Stimulated activated naive B cell treated with anti-CD40 and anti-IgM and Interleukin-4, amounts not matched to agents 10 μg/mL and 1 μg/mL and 100 μg/mL, for 72 hours (primary cell): ENCODE measurements around the gene PAEP.

Source experiments
- ATAC-seq, 2 donors: fragments of 150-1000 bp; cut with Tn5 transposase; replicated peaks; 2 replicates each; pipeline ENCODE4 v1.10.0; 2021; ENCODE audit warnings: moderate library complexity in 1 of 2
- DNase-seq: peaks from one replicate; pipeline ENCODE4 v3.0.0; 2021
- H3K27ac Mint-ChIP-seq: one replicate; pipeline ENCODE4 v1.8.0; 2022; ENCODE audit warnings: mild to moderate bottlenecking, mixed read lengths
- H3K27me3 Mint-ChIP-seq, 2 donors: one replicate each; pipeline ENCODE4 v1.8.0; 2022; ENCODE audit warnings: mixed read lengths in 2 of 2
- H3K36me3 Mint-ChIP-seq, 2 donors: one replicate each; pipeline ENCODE4 v1.8.0; 2022; ENCODE audit warnings: mixed read lengths in 2 of 2, mild to moderate bottlenecking in 1 of 2
- H3K4me1 Mint-ChIP-seq, 2 donors: one replicate each; pipeline ENCODE4 v1.8.0; 2022; ENCODE audit warnings: mixed read lengths in 2 of 2, mild to moderate bottlenecking in 1 of 2
- H3K4me3 Mint-ChIP-seq, 2 donors: one replicate each; pipeline ENCODE4 v1.8.0; 2022; ENCODE audit warnings: mild to moderate bottlenecking in 2 of 2, mixed read lengths in 2 of 2, moderate library complexity in 1 of 2
- H3K9me3 Mint-ChIP-seq, 2 donors: one replicate each; pipeline ENCODE4 v1.8.0; 2022; ENCODE audit warnings: mixed read lengths in 2 of 2, mild to moderate bottlenecking in 1 of 2

The PAEP gene

GRCh38 chr9:135584934-135585333 lies 23.4 kb downstream of the PAEP start:
- peaks cover 12 to 17% of the 10 kb centered on the region in 2 donors for H3K27me3 Mint-ChIP-seq
- DNase-seq (no peak), ATAC-seq (no peak)
- H3K4me1 Mint-ChIP-seq: no peaks in the 10 kb centered on the region
- no peak overlapping the region for H3K4me3 Mint-ChIP-seq
- no peaks in the 10 kb centered on the region for H3K9me3 Mint-ChIP-seq
- H3K36me3 Mint-ChIP-seq: no peaks in the 10 kb centered on the region
- H3K27ac Mint-ChIP-seq: no peak overlapping the region

- Mint-ChIP-seq H3K9me3 (no peaks in the 10 kb centered on the region), H3K27me3 (peaks cover 12 to 23% of the 10 kb centered on the region in 2 donors), H3K36me3 (no peaks in the 10 kb centered on the region), H3K27ac (no peak overlapping the region), H3K4me1 (no peaks in the 10 kb centered on the region), H3K4me3 (no peak overlapping the region)
- ATAC-seq (no peak), DNase-seq (no peak)
These were observed 25.1 kb downstream of the PAEP start for GRCh38 chr9:135586601-135587109.

GRCh38 chr9:135587658-135588057 lies 26.1 kb downstream of the PAEP start:
- peaks cover 12 to 28% of the 10 kb centered on the region in 2 donors for H3K27me3 Mint-ChIP-seq
- H3K9me3 Mint-ChIP-seq: no peaks in the 10 kb centered on the region
- ATAC-seq (no peak), DNase-seq (no peak)
- no peak overlapping the region for H3K27ac Mint-ChIP-seq
- H3K4me1 Mint-ChIP-seq: no peaks in the 10 kb centered on the region
- no peaks in the 10 kb centered on the region for H3K36me3 Mint-ChIP-seq
- no peak overlapping the region for H3K4me3 Mint-ChIP-seq

- Mint-ChIP-seq H3K36me3 (no peaks in the 10 kb centered on the region), H3K27ac (no peak overlapping the region), H3K4me1 (no peaks in the 10 kb centered on the region), H3K27me3 (peaks cover 9 to 28% of the 10 kb centered on the region in 2 donors), H3K4me3 (no peak overlapping the region), H3K9me3 (no peaks in the 10 kb centered on the region)
- no peak for DNase-seq
- no peak for ATAC-seq
These were observed 26.8 kb downstream of the PAEP start for GRCh38 chr9:135588371-135588770.

- Mint-ChIP-seq H3K4me3 (no peak overlapping the region), H3K4me1 (no peaks in the 10 kb centered on the region), H3K36me3 (no peaks in the 10 kb centered on the region), H3K27ac (no peak overlapping the region), H3K9me3 (peaks cover 0 to 2% of the 10 kb centered on the region in 2 donors), H3K27me3 (peaks cover 5 to 28% of the 10 kb centered on the region in 2 donors)
- ATAC-seq (no peak), DNase-seq (no peak)
These were observed 27.5 kb downstream of the PAEP start for GRCh38 chr9:135588886-135589595.

- ATAC-seq: no peak
- peak overlapping the region; percentile 54 for H3K27ac Mint-ChIP-seq
- no peak for DNase-seq
- no peaks in the 10 kb centered on the region for H3K36me3 Mint-ChIP-seq
- no peaks in the 10 kb centered on the region for H3K4me1 Mint-ChIP-seq
- peaks cover 0 to 2% of the 10 kb centered on the region in 2 donors for H3K9me3 Mint-ChIP-seq
- H3K4me3 Mint-ChIP-seq: no peak overlapping the region
- H3K27me3 Mint-ChIP-seq: peaks cover 5 to 28% of the 10 kb centered on the region in 2 donors
These were observed 28.3 kb downstream of the PAEP start for GRCh38 chr9:135589596-135590485.

- H3K27ac Mint-ChIP-seq: no peak overlapping the region
- no peak overlapping the region for H3K4me3 Mint-ChIP-seq
- no peaks in the 10 kb centered on the region for H3K4me1 Mint-ChIP-seq
- H3K9me3 Mint-ChIP-seq: peaks cover 0 to 4% of the 10 kb centered on the region in 2 donors
- H3K27me3 Mint-ChIP-seq: peaks cover 5 to 26% of the 10 kb centered on the region in 2 donors
- H3K36me3 Mint-ChIP-seq: no peaks in the 10 kb centered on the region
- no peak for ATAC-seq
- no peak for DNase-seq
These were observed 29.0 kb downstream of the PAEP start for GRCh38 chr9:135590486-135591079.

GRCh38 chr9:135591506-135592330 lies 30.2 kb downstream of the PAEP start:
- no peak for ATAC-seq
- H3K27me3 Mint-ChIP-seq: peaks cover 12 to 20% of the 10 kb centered on the region in 2 donors
- no peak overlapping the region for H3K4me3 Mint-ChIP-seq
- H3K9me3 Mint-ChIP-seq: peaks cover 0 to 4% of the 10 kb centered on the region in 2 donors
- no peak for DNase-seq
- H3K36me3 Mint-ChIP-seq: no peaks in the 10 kb centered on the region
- H3K27ac Mint-ChIP-seq: no peak overlapping the region
- H3K4me1 Mint-ChIP-seq: no peaks in the 10 kb centered on the region

GRCh38 chr9:135592331-135592590 lies 30.7 kb downstream of the PAEP start:
- Mint-ChIP-seq H3K27ac (no peak overlapping the region), H3K9me3 (peaks cover 0 to 4% of the 10 kb centered on the region in 2 donors), H3K36me3 (no peaks in the 10 kb centered on the region), H3K4me1 (no peaks in the 10 kb centered on the region), H3K4me3 (no peak overlapping the region), H3K27me3 (peaks cover 13 to 19% of the 10 kb centered on the region in 2 donors)
- ATAC-seq: no peak
- DNase-seq: no peak

GRCh38 chr9:135592625-135593024 lies 31.1 kb downstream of the PAEP start:
- no peak for DNase-seq
- H3K27ac Mint-ChIP-seq: no peak overlapping the region
- H3K27me3 Mint-ChIP-seq: peaks cover 13 to 19% of the 10 kb centered on the region in 2 donors
- H3K4me3 Mint-ChIP-seq: no peak overlapping the region
- no peaks in the 10 kb centered on the region for H3K4me1 Mint-ChIP-seq
- ATAC-seq: no peak
- no peaks in the 10 kb centered on the region for H3K36me3 Mint-ChIP-seq
- peaks cover 0 to 4% of the 10 kb centered on the region in 2 donors for H3K9me3 Mint-ChIP-seq

- Mint-ChIP-seq H3K27ac (no peak overlapping the region), H3K36me3 (no peaks in the 10 kb centered on the region), H3K27me3 (peaks cover 25 to 26% of the 10 kb centered on the region in 2 donors), H3K9me3 (peaks cover 0 to 4% of the 10 kb centered on the region in 2 donors), H3K4me1 (no peaks in the 10 kb centered on the region), H3K4me3 (no peak overlapping the region)
- no peak for ATAC-seq
- no peak for DNase-seq
These were observed 34.7 kb downstream of the PAEP start for GRCh38 chr9:135596211-135596610.

GRCh38 chr9:135600296-135600817 lies 38.8 kb downstream of the PAEP start:
- Mint-ChIP-seq H3K9me3 (no peaks in the 10 kb centered on the region), H3K36me3 (no peaks in the 10 kb centered on the region), H3K27me3 (peaks cover 24 to 40% of the 10 kb centered on the region in 2 donors), H3K4me1 (peaks cover 0 to 4% of the 10 kb centered on the region in 2 donors), H3K27ac (no peak overlapping the region), H3K4me3 (no peak overlapping the region)
- DNase-seq: no peak
- ATAC-seq: no peak

- Mint-ChIP-seq H3K9me3 (no peaks in the 10 kb centered on the region), H3K27me3 (peaks cover 21 to 31% of the 10 kb centered on the region in 2 donors), H3K27ac (no peak overlapping the region), H3K4me1 (peaks cover 0 to 4% of the 10 kb centered on the region in 2 donors), H3K36me3 (no peaks in the 10 kb centered on the region), H3K4me3 (no peak overlapping the region)
- no peak for DNase-seq
- ATAC-seq: no peak
These were observed 40.4 kb downstream of the PAEP start for GRCh38 chr9:135601988-135602387.
